ENCODE results near the gene C6orf15.
A peak's percentile ranks its signal among the peaks of the same experiment; 100 is the strongest.

C6orf15 gene

DNA sequence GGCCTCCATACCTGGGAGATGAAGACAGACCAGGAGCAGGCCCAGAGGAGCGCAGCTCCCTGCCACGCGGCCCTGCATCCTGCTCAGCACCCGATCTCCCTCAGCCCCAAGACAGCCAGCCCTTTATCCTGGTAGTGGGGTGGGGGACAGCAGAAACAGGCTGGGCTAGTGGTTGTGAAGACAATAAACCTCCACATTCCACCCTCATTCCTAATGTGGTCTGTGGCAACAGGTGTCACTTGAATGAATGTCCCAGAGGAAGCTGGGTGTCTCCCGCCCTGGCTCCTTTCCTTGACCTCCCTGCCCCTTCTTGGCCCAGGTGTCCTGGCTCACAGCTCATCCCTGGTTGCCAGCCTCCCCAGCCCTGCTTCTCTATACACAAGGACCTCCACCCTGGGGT is at the start of gene C6orf15:
TSS of gene C6orf15 (minus strand) at position 98 of the 400 bp plus-strand sequence. CDS start at position 78, 20 bp downstream.
- no peak for DNase-seq

DNA sequence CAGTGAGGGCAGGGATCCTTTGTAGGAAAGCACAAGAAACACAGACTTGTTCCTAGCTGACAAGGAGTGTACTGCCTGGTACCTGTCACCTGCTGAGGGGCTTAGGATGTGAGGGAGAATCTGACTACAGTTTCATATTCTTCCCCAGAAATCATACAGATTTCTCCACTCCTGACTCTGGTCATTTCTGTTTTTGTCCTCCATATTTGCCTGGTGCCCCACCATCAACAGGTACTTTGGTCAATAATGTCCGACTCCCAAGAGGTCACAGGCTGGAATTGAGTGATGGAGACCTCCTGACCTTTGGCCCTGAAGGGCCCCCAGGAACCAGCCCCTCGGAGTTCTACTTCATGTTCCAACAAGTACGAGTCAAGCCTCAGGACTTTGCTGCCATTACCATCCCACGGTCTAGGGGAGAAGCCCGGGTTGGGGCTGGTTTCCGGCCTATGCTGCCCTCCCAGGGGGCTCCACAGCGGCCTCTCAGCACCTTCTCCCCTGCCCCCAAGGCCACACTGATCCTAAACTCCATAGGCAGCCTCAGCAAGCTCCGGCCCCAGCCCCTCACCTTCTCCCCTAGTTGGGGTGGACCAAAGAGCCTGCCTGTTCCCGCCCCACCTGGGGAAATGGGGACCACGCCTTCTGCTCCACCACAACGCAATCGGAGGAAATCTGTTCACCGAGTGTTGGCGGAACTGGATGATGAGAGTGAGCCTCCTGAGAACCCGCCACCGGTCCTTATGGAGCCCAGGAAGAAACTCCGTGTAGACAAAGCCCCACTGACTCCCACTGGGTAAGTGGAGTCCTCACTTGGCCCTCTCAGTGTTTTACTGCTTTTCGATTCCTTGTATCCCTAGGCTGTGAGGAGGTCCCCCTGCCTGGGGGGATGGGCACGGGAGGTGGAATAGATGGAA is 49.1 kb upstream of the C6orf15 start:
- no peak for DNase-seq

DNA sequence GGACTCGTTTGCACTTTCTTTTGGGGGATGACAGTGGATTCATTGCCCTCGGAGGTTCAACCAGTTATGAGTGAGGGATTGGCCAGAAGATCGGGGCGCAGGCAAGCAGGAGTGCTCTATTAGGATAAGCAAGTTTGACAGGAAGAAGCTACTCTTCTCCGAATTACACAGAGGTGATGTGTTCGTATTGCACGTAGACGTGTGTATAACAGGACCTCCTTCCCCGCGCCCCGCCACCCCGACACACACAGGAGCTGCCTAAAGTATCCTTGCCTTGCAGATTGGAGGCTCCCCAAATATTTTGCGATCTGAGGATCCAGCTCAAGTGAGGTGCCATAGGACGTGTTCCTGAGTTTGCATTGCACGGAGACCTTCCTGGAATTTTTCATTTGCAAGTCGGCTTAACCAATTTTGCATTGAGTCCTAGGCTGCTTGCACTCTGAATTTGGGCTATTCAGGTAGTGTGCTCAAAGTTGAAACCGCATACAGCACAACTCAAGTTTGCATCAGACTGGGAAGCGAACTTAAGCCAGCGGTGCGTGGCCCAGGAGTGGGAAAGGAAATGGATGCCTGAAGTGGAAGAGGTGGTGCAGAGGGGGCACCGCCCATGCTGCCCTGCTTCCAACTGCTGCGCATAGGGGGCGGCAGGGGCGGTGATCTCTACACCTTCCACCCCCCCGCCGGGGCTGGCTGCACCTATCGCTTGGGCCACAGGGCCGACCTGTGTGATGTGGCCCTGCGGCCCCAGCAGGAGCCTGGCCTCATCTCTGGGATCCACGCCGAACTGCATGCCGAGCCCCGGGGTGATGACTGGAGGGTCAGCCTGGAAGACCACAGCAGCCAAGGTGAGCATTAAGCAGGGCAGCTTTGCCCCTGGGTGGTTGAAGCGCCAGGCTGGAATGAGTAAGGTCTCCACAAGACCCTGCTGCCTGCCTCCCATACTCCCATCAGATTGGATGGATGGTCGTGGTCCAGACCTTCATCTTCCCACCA is 46.8 kb upstream of the C6orf15 start:
- DNase-seq = no peak

DNA sequence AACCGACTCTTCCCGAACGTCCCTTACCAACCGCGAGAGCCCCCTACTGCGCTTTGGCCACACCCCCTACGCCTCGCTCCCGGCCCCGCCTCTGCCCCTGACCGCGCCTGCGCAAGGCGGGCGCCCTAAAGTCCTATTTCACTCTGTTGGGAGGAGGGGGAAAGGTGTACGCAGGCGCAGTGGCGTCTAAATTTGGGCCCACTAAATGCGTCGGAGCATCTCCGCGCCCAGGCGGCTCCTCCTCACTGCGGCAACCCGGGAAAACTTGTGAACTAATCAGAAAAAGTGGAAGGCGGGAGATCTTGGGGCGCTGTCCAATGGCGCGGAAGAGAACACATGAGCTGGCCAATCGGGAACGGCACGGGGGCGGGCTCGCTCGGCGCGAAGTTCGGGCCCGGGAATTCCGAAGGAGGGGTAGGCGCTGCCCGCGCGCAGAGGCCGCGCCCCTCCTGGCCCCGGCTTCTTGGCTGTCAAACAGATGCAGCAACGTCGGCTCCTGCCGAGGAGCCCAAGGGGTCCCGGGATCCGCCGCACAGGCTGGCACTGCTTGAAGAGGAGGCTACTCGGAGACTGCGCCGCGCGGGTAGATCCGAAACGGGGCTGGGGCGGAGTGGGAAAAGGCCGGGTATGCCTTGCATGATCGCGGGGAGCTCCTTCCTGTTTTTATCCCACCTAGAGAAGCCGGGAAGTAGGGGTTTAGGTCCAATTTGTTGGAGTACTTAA is 45.9 kb upstream of the C6orf15 start, which contains the start of gene TCF19:
TSS of gene TCF19 (plus strand) at position 450 of the 723 bp plus-strand sequence. CDS start 881 bp downstream, outside the sequence.
- peak; percentile 98 for DNase-seq

DNA sequence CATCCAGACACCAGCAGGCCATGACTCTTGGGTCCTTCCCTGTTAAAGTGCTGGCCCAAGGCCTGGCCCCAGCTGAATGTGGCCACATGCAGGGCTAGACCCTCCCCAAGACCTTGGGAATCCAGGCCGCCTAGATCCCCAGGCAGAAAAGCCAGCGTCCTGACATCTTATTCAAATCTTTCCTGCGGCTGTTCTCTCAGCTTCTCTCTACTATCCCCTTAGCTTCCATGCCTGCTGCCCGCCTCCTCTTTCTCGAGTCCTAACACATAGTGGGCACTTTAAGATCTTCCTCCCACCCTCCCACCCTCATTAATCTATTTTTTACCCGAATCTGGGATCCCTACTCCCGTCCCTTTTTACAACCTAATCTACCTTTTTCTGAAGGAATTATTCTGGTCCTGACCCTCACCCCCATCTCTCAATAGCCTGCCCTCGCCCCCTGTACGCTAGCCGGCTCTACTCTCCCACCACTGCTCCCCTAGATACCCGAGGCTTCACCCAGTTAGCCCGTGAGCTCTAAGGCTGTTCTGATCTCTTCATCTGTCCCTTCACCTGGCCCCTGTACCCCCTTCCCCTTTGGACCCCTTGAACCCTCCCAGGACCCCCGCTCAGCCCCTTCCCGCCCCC is 45.3 kb upstream of the C6orf15 start, which contains the start of gene CCHCR1:
TSS of gene CCHCR1 (minus strand) at position 290 of the 627 bp plus-strand sequence. CDS start at position 88, 202 bp downstream.
- DNase-seq = no peak

DNA sequence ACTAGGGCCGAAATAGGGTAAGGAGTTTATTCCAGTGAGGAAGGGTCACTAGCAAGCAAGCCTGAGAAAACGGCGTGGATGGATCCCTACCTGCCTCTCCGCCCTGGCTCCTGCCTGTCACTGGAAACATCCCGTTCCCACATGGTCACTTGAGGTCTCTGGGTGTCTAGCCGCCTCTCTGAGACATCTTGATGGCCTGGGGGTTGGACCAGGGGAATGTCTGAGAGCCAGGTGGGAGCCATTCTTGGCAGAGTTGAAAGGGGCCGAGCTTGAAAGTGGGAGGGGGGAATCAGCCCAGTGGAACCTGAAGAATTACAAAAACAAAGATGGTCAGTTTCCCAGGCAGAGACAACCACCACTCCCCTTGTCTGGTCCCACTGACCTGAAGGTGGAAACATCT is 44.3 kb upstream of the C6orf15 start:
- DNase-seq = no peak

DNA sequence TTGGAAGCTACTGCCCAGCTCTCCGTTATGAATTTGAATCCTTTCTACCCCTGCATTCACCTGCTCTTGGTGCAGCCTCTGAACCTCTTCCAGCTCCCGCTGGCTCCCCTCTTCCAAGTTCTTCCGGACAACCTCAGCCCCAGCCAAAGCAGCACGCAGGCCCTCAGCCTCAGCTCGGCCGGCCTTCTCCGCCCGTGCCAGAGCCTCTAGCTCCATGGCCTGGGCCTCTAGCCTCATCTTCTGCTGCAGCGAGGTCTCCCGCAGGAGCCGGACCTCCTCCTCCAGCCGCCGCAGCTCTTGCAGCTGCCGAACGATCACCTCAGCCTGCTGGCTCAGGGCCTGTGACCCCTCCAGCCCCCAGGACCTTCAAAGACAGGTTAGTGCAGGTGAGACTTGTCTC is 42.1 kb upstream of the C6orf15 start:
- no peak for DNase-seq

DNA sequence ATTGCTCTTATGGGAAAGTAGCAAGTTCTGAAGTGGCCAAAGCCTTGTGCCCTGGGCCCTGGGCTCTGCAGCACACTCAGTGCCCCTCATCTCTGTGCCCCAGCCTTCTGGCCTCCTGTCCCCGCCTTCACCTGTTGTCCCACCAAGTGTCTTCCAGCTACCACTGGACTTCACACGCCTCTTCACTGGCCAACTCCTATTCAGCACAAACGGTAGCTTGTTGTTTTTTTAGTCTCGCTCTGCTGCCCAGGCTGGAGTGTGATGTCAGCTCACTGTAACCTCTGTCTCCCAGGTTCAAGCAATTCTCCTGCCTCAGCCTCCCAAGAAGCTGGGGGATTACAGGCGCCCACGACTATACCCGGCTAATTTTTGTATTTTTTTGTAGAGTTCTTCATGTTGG is 40.4 kb upstream of the C6orf15 start:
- DNase-seq = no peak

DNA sequence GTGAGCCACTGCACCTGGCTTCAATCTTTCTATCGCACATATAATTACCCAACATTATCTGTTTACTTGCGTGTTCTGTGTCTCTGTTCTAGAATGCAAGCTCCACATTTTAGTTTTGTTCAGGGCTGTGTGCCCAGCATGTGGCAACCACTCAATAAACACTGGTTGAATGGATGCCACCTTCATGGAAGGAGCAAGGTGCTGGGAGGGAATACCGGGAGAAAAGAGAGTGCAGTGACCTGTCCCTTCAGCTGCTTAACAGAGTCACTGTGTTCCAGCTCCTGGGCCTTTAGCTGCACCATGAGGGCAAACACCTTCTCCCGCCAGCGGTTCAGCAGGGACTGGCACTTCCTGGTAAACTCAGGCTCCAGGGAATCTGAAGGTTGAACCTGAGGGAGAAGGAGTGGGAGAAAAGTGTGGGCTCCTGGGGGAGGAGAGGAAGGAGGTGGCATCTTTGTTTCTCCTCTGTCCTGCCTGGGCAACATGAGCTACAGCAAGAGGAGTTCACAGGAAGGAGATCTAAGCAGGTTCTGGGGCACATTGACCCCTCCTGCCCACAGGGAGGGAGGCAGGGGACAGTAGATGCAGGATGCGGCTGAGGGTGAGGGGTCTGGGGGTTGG is 37.6 kb upstream of the C6orf15 start:
- no peak for DNase-seq

DNA sequence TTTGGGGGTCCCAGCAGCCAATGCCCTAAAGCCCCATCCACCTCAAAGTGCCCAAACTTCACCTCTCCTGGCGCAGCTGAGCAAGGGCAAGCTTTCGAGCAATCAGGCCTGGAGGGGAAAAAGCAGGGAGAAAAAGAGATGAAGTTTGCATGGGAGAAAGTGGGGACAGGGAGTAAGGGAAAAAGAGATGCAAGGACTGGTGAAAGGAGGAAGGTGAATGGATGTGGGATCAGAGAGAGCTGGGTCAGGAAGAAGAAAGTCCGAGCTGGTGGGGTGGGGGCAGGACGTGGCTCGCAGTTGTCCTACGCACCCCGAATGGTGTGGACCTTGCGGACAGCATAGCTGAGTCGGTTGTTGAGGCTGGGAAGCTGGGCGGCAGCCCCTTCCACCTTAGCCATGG is 33.0 kb upstream of the C6orf15 start:
- DNase-seq = no peak

DNA sequence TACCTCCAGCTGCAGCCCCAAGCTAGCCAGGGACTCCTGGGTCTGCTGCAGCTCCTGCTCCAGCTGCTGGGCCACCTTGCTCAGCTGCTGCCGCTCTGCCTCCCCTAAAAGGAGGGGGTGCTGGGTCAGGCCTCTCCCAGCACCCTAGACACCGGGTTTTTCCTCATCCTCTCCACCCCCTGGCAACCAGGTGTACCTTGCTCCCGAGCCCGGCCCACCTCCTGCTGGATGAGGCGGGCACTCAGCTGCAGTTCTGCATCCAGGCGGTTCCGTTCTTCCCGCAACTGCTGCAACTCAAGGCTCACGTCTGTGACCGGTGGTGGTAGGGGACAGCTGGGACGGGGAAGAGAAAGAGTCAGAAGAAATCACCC is 32.6 kb upstream of the C6orf15 start:
- no peak for DNase-seq

DNA sequence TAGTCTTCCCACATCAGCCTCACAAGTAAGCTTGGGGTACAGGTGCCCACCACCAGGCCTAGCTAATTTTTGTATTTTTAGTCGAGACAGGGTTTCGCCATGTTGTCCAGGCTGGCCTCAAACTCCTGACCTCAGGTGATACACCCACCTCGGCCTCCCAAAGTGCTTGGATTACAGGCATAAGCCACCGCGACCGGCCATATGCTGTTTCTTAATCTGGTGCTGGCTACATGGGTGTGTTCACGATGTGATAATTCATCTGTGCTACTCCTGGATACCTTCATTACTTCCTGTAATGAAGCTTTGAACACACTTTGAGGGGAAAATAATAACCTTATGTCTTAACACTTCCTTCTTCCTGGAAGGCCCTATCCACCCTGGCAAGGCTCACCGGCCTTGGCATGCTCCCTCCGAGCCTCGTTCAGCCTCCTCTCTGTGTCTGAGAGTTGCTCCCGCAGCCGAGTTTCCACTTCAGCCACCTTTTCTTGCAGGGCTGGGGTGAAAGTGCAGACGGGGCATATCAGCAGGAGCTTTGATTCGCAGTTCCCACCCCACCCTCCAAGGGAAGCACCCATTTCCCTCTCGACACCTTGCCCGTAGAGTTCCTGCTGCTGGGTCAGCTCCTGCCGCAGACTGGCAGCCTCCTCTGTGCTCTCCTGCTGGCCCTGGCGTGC is 32.1 kb upstream of the C6orf15 start:
- no peak for DNase-seq

DNA sequence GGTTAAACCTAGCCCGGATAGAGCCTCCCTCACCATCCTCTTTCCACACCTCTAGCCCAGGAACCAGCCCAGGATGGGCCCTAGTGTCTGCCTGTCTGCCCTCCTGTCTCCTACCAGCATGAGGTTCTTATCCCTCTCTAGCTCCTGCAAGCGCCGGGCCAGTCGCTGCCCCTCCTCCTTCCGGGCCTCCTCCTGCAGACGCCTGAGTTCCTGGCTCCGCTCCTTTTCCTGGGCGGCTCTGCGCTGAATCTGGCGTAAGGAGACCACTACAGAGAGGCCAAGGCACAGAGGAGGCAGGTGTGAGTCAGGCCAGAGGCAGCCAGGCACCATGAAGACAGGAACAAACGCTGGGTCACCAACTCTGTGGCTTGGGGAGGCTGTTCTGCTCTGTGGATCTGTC is 30.8 kb upstream of the C6orf15 start:
- DNase-seq = no peak

DNA sequence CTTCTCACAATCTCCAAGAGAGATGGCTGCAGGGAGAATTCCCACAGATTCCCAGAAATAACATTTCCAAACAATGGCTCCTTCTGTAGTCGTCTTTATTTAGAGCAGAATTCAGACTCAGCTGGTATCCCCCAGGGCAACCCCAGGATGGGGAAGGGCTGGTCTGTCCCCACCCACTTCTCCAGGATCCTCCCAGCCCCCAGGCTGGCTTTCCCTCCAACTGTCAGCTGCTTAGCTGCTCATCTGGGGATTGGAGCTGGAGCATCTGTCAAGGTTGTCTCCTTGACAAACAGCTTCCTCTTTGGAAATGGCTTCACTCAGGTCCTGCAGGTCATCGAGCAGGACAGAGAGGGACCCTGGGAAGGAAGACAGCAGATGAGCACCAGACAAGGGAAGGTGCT is 30.0 kb upstream of the C6orf15 start:
- no peak for DNase-seq

DNA sequence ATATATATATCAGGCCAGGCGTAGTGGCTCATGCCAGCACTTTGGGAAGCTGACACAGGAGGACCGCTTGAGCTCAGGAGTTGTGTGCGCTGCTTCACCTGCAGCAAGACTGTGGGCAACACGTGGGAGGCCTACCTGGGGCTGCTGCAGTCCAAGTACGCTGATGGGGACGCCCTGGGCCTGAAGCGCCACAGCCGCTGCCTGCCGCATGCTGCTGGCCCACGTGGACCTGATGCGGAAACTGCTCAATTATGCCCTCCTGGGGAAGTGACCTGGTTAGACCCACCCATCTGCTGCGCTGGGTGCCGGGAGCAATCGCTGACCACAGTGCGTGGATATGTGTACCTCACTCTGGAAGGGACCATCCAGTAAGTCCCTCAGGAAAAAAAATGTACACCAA is 28.3 kb upstream of the C6orf15 start:
- DNase-seq = no peak

DNA sequence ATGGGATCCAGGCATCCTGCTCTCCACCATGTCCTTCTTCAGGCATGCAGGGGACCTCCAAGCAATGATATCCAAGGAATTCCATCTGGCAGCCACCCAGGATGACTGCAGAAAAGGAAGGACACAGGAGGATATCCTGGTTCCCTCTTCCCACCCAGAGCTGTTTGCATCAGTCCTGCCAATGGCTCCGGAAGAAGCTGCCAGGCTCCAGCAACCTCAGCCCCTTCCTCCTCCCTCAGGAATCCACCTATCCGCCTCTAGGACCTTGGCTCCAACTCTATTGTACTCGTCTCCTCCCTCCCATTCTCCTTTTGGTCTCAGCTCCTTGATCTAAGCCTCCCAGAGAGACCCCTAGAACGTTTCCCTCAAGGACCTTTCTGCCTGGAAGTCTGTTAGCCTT is 27.2 kb upstream of the C6orf15 start:
- DNase-seq = no peak

DNA sequence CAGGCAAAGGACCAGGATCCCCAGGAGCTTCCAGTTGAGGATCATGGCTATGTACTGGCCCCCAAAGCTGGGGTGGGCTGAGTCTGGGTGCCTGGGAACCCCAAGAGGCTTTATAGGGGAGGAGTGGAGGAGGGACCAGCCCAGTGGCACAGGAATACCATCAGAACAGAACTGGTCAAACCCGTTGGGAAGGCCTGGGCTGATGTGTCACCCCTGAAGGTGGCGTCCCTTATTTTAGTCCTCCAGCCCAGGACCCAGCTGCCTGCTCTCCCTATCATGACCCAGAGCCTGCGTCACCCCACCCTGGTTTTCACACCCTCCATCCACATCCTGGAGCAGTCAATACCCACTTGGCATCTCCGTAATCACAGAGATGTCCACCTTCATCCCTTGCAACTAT is 26.6 kb upstream of the C6orf15 start, which contains the start of gene PSORS1C2:
TSS of gene PSORS1C2 (minus strand) at position 85 of the 400 bp plus-strand sequence. CDS start at position 45, 40 bp downstream.
- DNase-seq = no peak

DNA sequence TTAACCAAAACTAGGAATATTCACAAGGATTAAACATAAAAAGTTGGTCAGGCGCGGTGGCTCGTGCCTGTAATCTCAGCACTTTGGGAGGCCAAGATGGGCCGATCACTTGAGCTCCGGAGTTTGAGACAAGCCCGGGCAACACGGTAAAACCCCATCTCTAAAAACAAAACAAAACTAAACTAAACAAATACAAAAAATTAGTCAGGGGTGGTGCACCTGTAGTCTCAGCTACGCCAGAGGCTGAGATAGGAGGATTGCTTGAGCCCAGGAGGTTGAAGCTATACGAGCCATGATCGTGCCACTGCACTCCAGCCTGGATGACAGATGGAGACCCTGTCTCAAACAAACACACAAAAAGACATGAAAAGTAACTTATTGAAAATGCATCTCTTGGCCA is 23.3 kb upstream of the C6orf15 start:
- no peak for DNase-seq

DNA sequence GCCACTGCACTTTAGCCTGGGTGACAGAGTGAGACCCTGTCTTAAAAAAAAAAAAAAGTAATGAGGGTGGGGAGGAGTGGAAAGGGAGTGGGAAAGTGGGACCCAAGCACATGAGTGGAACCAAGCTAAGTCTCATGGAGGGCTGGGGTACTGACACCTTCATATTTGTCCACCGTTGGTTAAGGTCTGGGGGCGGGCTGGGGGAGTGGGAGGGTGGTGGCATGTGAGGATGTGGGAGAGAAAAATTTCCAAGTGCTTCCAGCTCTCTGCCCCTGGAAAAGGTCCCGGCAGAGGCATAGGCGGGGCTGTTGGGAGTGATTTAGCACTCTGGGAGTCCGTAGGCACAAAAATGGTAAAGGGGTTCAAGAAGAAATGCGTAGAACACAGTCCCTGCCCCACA is 20.4 kb upstream of the C6orf15 start:
- no peak for DNase-seq

DNA sequence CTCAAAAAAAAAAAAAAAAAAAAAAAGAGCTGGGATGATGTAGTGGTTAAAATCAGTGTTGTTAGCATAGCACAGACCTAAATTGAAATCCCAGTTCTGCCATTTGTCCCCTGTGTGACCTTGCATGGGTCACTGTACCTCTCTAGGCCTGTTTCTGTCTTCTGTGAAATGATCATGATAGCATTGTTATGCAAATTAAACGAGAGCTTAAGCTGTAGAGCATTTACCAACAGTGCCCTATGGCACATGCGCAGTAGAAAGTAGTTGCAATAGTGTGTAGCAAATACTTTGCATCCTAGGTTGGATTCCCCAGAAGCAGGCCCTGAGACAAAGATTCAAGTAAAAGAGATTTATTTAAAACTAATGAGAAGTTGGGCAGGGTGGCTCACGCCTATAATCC is 19.2 kb upstream of the C6orf15 start:
- no peak for DNase-seq

DNA sequence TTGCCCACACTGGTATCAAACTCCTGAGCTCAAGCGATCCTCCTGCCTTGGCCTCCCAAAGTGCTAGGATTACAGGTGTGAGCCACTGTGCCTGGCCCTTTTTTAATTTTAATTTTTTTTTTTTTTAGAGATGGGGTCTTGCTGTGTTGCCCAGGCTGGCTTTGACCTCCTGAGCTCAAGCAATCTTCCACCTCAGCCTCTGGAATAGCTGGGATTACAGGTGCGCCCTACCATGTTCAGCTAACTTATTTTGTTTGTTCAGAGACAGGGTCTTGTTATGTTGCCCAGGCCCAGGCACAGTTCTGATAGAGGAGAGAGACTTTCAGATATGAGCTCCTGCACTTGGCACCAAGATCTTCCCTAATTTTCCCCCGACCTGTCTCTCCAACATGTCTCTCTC is 18.4 kb upstream of the C6orf15 start:
- DNase-seq = no peak

All from activated T-cell treated with anti-CD3 and anti-CD28 coated beads for 4 hours (primary cell).